ENCODE data around the gene TPM3. TPM values are rescaled to one million over a fixed set of nuclear protein-coding genes. Genes with fewer than 3 reads are reported as not detected.

The TPM3 gene
- total and polyA plus RNA-seq, 2 donors (not counting 1 experiment from before 2014, with no cell fraction given), result 186 to 300 TPM

DNA sequence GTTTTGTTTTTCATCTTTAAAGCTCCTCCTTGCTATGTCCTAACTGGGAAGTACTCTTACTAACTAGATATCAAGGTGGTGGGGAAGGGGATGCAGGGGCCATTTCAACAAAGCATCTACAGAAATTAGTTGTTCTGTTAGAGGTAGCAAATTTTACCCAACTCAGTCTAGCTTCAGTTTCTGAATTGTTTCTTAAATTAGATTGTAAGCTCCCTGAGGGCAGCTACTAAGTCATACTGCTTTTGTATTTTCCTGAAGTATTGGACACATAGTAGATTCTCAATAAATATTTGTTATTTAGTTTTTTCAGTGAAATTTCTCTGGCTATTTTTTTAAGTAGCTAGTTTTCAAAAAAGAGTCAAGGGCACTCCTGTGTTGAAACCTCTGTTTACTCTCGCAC, 30.6 kb upstream of the TPM3 start:
- no peak overlapping the region for H3K4me3 ChIP-seq (ENCODE audit: control extremely low read depth in 1 of 5, extremely low read depth in 1 of 5, insufficient read depth in 1 of 5, low read depth in 2 of 5, low read length in 4 of 5)
- no peak for ATAC-seq (ENCODE audit: low read depth)

More for the DNA sequence above, 30.6 kb upstream of the TPM3 start:
- Histone ChIP-seq H3K4me2 (replicated peaks; ENCODE audit: low read depth, low read length, poor library complexity, severe bottlenecking) (peak overlapping the region; percentile 86), H3K79me2 (ENCODE audit: control insufficient read depth, insufficient read depth, low read length) (peaks cover 94% of the 10 kb centered on the region), H3K27me3 (replicated peaks in 1 of 4; ENCODE audit: control extremely low read depth in 1 of 4, control insufficient read depth in 3 of 4, insufficient read depth in 4 of 4, low read length in 3 of 4) (no peaks in the 10 kb centered on the region), H3K9me3 (ENCODE audit: control extremely low read depth in 1 of 3, control insufficient read depth in 2 of 3, insufficient read depth in 1 of 3, low read length in 2 of 3) (no peaks in the 10 kb centered on the region), H3K9ac (ENCODE audit: low read length) (no peak overlapping the region), H3K27ac (ENCODE audit: low read length in 2 of 2) (peak overlapping the region in 1 of 2 donors; percentile 100), H2AFZ (ENCODE audit: insufficient read depth, low read depth, low read length, poor library complexity, severe bottlenecking) (no peak overlapping the region), H3K36me3 (replicated peaks in 1 of 2; ENCODE audit: control extremely low read depth in 1 of 2, control insufficient read depth in 1 of 2, extremely low read depth in 1 of 2, insufficient read depth in 2 of 2, low read length in 1 of 2) (peaks cover 4 to 29% of the 10 kb centered on the region in 2 experiments), H3K4me1 (ENCODE audit: control insufficient read depth in 2 of 2, insufficient read depth in 2 of 2, low read length in 2 of 2) (peaks cover 34 to 39% of the 10 kb centered on the region in 2 donors), H4K20me1 (ENCODE audit: control insufficient read depth, insufficient read depth, low read length, poor library complexity, severe bottlenecking) (peaks cover 26% of the 10 kb centered on the region)
- H3K27ac Mint-ChIP-seq, result peak overlapping the region; percentile 97
- TF ChIP-seq, protein P1, sequence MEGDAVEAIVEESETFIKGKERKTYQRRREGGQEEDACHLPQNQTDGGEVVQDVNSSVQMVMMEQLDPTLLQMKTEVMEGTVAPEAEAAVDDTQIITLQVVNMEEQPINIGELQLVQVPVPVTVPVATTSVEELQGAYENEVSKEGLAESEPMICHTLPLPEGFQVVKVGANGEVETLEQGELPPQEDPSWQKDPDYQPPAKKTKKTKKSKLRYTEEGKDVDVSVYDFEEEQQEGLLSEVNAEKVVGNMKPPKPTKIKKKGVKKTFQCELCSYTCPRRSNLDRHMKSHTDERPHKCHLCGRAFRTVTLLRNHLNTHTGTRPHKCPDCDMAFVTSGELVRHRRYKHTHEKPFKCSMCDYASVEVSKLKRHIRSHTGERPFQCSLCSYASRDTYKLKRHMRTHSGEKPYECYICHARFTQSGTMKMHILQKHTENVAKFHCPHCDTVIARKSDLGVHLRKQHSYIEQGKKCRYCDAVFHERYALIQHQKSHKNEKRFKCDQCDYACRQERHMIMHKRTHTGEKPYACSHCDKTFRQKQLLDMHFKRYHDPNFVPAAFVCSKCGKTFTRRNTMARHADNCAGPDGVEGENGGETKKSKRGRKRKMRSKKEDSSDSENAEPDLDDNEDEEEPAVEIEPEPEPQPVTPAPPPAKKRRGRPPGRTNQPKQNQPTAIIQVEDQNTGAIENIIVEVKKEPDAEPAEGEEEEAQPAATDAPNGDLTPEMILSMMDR (IDR thresholded peaks at IDR 0.05), result no peak
- TF ChIP-seq EZH2 (IDR thresholded peaks at IDR 0.05; ENCODE audit: borderline replicate concordance, insufficient read depth, low read depth, low read length, poor library complexity, severe bottlenecking), result no peak
- DNase-seq, result no peak
- WGBS (ENCODE audit: insufficient coverage), result no CpG with 5 or more reads among the region's 1 CpG
- no peaks in the 10 kb centered on the region for H3K27me3 Mint-ChIP-seq
- no peaks in the 10 kb centered on the region for H3K9me3 Mint-ChIP-seq (ENCODE audit: insufficient read depth)
- intact Hi-C loops (cut with micrococcal nuclease), result no loop called here
- POLR2A ChIA-PET, result interaction anchor here (0.7 to 1.0 kb wide), 2 partner anchors 46 to 433 kb away, joined by 3 read pairs; no protein-coding TSS in a partner anchor
- H3K4me1 Mint-ChIP-seq, result peaks cover 72% of the 10 kb centered on the region
- H3K4me3 Mint-ChIP-seq, result peak overlapping the region; percentile 97
- CTCF ChIA-PET, result interaction anchor here (1.2 to 1.7 kb wide), 2 partner anchors 24 to 112 kb away, joined by 3 to 7 read pairs; no protein-coding TSS in a partner anchor
